Measurements from ENCODE around the gene MRPL34.

DNA sequence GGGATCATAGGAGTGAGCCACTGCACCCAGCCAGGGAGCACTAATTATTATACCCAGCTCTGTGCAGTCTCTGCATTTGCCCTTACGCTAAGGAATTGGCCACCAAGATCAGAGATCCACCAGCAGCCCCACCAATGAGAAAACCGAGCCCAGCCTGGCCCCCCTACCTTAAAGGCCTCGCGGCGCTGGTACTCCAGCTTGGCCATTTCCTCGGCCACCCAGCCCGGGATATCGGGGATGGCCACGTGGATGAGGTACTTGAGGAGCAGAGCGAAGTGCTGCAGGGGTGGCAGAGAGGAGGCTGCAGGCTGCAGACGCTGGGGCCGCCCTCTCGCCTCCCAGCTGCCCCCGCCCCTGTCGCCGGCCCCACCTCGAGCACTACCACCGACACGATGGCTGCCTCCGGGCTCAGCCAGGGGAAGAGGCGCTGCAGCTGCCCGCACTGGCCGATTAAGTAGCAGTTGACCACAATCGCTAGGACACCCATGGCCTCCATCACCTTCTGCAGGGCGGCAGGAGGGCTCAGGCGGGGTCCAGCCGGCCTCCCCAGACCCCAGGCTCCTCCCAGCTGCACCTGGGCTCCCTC, 21.5 kb downstream of the MRPL34 start:
- TF ChIP-seq ZNF224 (CRISPR knock-in tag; IDR thresholded peaks at IDR 0.05) (no peak), SNRNP70 (optimal IDR thresholded peaks at IDR 0.05; ENCODE audit: low read depth, low read length) (no peak), CBX2 (IDR thresholded peaks at IDR 0.05; ENCODE audit: insufficient read depth, low read length, poor library complexity, severe bottlenecking) (no peak), ZMIZ1 (IDR thresholded peaks at IDR 0.05; ENCODE audit: low read depth in 2 of 2, low read length in 2 of 2) (no peak), ZFX (CRISPR knock-in tag; IDR thresholded peaks at IDR 0.05) (no peak), CHD2 (IDR thresholded peaks at IDR 0.05; ENCODE audit: low read depth, low read length) (no peak), L3MBTL2 (IDR thresholded peaks at IDR 0.05) (no peak), POLR2AphosphoS5 (IDR thresholded peaks at IDR 0.05; ENCODE audit: control insufficient read depth, insufficient read depth, low read depth, low read length) (no peak), KLF1 (tag; IDR thresholded peaks at IDR 0.05) (no peak), USF1 (CRISPR knock-in tag; IDR thresholded peaks at IDR 0.05) (no peak), ZEB2 (IDR thresholded peaks at IDR 0.05) (no peak)
- TF ChIP-seq, protein P1, sequence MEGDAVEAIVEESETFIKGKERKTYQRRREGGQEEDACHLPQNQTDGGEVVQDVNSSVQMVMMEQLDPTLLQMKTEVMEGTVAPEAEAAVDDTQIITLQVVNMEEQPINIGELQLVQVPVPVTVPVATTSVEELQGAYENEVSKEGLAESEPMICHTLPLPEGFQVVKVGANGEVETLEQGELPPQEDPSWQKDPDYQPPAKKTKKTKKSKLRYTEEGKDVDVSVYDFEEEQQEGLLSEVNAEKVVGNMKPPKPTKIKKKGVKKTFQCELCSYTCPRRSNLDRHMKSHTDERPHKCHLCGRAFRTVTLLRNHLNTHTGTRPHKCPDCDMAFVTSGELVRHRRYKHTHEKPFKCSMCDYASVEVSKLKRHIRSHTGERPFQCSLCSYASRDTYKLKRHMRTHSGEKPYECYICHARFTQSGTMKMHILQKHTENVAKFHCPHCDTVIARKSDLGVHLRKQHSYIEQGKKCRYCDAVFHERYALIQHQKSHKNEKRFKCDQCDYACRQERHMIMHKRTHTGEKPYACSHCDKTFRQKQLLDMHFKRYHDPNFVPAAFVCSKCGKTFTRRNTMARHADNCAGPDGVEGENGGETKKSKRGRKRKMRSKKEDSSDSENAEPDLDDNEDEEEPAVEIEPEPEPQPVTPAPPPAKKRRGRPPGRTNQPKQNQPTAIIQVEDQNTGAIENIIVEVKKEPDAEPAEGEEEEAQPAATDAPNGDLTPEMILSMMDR (IDR thresholded peaks at IDR 0.05 in 2 of 3, conservative IDR thresholded peaks at IDR 0.05 in 1 of 3; ENCODE audit: insufficient read depth in 2 of 3, low read depth in 1 of 3, low read length in 3 of 3): no peak
- TF ChIP-seq, protein P2, sequence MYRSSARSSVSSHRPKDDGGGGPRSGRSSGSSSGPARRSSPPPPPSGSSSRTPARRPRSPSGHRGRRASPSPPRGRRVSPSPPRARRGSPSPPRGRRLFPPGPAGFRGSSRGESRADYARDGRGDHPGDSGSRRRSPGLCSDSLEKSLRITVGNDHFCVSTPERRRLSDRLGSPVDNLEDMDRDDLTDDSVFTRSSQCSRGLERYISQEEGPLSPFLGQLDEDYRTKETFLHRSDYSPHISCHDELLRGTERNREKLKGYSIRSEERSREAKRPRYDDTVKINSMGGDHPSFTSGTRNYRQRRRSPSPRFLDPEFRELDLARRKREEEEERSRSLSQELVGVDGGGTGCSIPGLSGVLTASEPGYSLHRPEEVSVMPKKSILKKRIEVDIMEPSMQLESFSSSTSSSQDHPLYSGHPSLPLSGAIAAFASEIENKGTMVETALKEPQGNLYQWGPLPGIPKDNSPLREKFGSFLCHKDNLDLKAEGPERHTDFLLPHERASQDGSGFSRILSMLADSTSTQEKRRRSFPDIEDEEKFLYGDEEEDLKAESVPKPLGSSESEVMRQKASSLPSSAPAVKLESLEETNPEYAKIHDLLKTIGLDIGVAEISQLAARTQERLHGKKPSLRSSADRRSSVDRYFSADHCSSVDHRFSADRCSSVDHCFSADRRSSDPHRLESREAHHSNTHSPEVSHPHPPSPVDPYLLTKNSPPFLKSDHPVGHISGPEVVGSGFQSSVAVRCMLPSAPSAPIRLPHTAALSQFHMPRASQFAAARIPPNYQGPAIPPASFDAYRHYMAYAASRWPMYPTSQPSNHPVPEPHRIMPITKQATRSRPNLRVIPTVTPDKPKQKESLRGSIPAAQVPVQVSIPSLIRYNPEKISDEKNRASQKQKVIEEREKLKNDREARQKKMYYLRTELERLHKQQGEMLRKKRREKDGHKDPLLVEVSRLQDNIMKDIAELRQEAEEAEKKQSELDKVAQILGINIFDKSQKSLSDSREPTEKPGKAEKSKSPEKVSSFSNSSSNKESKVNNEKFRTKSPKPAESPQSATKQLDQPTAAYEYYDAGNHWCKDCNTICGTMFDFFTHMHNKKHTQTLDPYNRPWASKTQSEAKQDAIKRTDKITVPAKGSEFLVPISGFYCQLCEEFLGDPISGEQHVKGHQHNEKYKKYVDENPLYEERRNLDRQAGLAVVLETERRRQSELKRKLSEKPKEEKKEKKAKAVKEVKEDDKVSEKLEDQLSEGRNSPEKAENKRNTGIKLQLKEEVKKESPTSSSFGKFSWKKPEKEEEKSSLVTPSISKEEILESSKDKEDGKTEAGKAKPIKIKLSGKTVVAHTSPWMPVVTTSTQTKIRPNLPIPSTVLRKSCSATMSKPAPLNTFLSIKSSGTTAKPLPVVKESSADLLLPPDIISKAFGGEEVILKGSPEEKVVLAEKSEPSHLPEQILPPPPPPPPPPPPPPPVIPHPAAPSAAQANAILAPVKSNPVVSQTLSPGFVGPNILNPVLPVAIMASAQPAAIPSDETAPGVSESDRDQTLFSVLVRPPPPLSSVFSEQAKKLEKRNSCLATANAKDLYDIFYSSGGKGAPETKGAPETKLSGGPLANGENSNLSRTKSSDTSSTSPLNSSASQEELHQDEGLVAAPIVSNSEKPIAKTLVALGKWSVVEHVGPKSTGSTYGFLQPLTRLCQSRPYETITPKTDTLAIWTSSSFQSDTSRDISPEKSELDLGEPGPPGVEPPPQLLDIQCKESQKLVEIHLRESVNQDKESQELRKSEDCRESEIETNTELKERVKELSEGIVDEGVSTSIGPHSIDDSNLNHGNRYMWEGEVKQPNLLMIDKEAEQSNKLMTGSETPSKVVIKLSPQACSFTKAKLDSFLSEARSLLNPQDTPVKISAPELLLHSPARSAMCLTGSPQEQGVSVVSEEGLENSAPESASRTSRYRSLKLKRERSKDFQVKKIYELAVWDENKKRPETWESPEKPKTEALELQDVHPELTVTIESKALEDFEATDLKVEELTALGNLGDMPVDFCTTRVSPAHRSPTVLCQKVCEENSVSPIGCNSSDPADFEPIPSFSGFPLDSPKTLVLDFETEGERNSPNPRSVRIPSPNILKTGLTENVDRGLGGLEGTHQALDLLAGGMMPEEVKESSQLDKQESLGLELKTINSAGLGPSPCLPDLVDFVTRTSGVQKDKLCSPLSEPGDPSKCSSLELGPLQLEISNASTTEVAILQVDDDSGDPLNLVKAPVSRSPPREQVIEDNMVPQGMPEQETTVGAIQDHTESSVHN (IDR thresholded peaks at IDR 0.05; ENCODE audit: borderline replicate concordance in 1 of 2, low read depth in 1 of 2): no peak

All from K562 (cell line).